WTC11 (cell line): ENCODE data around the gene LIN7B.

ENCODE experiments used
- CTCF ChIP-seq: fragments of 200-600 bp; IDR thresholded peaks from 2 replicates; pipeline ENCODE4 v1.8.0; 2022; ENCODE audit warnings: antibody characterized with exemption
- NR1H2 ChIP-seq: sonication (generic); formaldehyde crosslinking; IDR thresholded peaks from 2 replicates; pipeline ENCODE4 v1.9.0; 2021; ENCODE audit warnings: mild to moderate bottlenecking, moderate library complexity, missing genetic modification reagents

DNA sequence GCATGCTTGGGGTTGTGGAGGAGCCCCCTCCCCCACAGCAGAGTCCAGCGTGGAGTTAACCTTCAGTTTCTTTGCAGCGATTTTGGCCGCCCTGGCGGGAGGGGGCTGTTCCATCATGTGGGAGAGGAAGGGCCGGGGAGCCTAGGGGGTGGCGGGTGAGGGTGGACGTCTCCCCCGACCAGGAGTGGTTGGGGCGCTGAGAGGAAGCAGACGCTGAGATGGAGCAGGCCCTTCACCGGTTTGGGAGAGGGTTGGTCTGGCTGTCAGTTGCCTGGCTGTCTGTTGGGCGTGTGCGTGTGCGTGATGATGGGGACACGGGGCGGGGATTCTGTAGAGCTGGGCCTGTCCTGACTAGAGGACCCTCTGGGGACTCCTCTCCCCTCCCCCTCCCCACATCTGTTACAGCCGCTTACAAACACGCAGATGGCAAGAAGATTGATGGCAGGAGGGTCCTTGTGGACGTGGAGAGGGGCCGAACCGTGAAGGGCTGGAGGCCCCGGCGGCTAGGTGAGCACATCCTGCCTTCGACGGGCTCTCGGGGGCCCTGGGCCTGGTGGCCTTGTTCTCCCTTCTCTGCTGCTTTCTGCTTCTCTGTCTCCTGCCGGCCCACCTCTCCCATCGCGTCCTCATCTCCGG lies 9.8 kb upstream of the LIN7B start:
- no peak for TF ChIP-seq NR1H2
- TF ChIP-seq CTCF, result no peak
